Measurements from ENCODE around the gene CDK5RAP3.

Gene CDK5RAP3

GRCh38 chr17:48025040-48025903 is 54.4 kb downstream of the CDK5RAP3 start:
- DNase-seq (ENCODE audit: low read depth): peak; percentile 96

- no peak for DNase-seq (ENCODE audit: low read depth)
Measured at GRCh38 chr17:48025904-48026501, 55.1 kb downstream of the CDK5RAP3 start.

GRCh38 chr17:48026502-48027321 is 55.8 kb downstream of the CDK5RAP3 start:
- DNase-seq (ENCODE audit: low read depth): peak; percentile 70

GRCh38 chr17:48027322-48027981 is 56.5 kb downstream of the CDK5RAP3 start:
- no peak for DNase-seq (ENCODE audit: low read depth)

GRCh38 chr17:48028736-48029135 is 57.8 kb downstream of the CDK5RAP3 start:
- DNase-seq (ENCODE audit: low read depth): no peak

GRCh38 chr17:48030531-48030930 is 59.6 kb downstream of the CDK5RAP3 start:
- no peak for DNase-seq (ENCODE audit: low read depth)
